ENCODE measurements around the gene SRCAP. TPM values are rescaled to one million over a fixed set of nuclear protein-coding genes. Genes with fewer than 3 reads are reported as not detected.
A peak's percentile ranks its signal among the peaks of the same experiment; 100 is the strongest.

SRCAP gene
- polyA plus RNA-seq, 1 of the 3 experiments (the other 2 are of a cell fraction), result 5.6 TPM

DNA sequence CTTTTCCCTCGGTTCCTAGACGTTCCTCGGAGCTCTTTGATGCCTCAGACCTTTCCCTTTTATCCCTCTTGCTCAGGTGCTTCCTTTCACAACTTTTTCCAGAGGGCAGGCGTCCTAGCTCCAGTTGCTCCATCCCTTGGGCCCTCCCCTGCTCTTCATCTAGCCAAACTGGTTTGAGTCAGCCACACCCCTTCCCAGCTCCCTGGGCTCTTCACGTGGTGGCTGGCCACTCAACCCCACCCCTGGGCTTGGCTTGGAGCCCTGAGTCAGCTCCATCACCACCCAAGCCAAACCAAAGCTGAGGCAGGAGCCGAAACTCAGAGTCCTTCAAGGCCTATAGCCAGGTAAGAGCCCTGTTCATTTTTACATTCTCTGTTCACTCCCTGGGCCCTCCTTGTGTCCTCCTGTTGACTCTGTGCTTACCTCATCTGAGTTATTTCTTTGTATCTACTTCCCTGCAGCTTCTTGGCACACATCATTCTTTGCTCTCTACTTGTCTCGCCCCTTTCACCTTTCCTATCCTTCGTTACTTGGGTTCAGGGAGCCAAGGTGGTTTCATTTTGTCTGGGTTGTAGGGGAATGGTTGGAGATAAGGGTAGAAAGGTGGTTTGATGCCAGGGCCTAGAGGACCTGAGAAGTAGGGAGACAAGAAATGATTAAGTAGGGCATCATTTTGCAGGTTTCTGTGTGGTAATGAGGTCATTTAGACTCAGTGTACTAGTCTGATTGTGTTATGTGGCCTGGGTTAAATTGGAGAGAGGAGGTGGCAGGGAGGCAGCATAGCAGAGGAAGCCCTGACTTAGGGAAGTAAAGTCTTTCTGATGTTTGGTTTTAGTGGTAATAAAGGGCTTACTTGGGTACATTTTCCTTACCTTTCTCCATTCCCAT is 41.6 kb downstream of the SRCAP start:
- peak overlapping the region in 1 of 2 experiments; percentile 21; a peak in 1 of 4 replicates for H3K4me3 ChIP-seq (ENCODE audit: low read depth in 2 of 2, low read length in 1 of 2)
- no peaks in the 10 kb centered on the region for H3K9me2 ChIP-seq
- peak overlapping the region; percentile 53 for H3K4me2 ChIP-seq
- peaks cover 19 to 62% of the 10 kb centered on the region in 2 experiments for H3K36me3 ChIP-seq (replicated peaks in 1 of 2; ENCODE audit: control insufficient read depth in 1 of 2, insufficient read depth in 2 of 2, low read length in 1 of 2)
- H4K20me1 ChIP-seq (ENCODE audit: insufficient read depth), result 0 out of 2 replicates have a peak, but pooled peaks cover 7% of the 10 kb centered on the region
- TF ChIP-seq YY1 (IDR thresholded peaks at IDR 0.05; ENCODE audit: low read depth) (no peak), RAD21 (IDR thresholded peaks at IDR 0.05; ENCODE audit: low read length) (no peak), ELF1 (IDR thresholded peaks at IDR 0.05) (no peak), SIN3A (IDR thresholded peaks at IDR 0.05; ENCODE audit: borderline replicate concordance, low read depth, low read length) (no peak), EP300 (IDR thresholded peaks at IDR 0.05; ENCODE audit: borderline replicate concordance in 1 of 2, low read depth in 1 of 2, low read length in 1 of 2) (no peak), NFIC (IDR thresholded peaks at IDR 0.05; ENCODE audit: borderline replicate concordance) (no peak)
- TF ChIP-seq, protein P1, sequence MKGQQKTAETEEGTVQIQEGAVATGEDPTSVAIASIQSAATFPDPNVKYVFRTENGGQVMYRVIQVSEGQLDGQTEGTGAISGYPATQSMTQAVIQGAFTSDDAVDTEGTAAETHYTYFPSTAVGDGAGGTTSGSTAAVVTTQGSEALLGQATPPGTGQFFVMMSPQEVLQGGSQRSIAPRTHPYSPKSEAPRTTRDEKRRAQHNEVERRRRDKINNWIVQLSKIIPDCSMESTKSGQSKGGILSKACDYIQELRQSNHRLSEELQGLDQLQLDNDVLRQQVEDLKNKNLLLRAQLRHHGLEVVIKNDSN (IDR thresholded peaks at IDR 0.05; ENCODE audit: borderline replicate concordance, low read depth), result peak; percentile 43; the same call in 1 of the 2 replicates
- TF ChIP-seq, protein P2, sequence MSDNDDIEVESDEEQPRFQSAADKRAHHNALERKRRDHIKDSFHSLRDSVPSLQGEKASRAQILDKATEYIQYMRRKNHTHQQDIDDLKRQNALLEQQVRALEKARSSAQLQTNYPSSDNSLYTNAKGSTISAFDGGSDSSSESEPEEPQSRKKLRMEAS (IDR thresholded peaks at IDR 0.05; ENCODE audit: low read depth), result 0 out of 2 replicates have a peak, but pooled peaks have one; percentile 39
- whole genome bisulfite sequencing (ENCODE audit: low lambda C conversion rate), result 68% methylated on average over 8 of the region's 8 CpGs
- H2AFZ ChIP-seq (ENCODE audit: low read depth), result no peak overlapping the region
- H3K9ac ChIP-seq, result peak overlapping the region; percentile 48
- peaks cover 36% of the 10 kb centered on the region for H3F3A ChIP-seq (replicated peaks; ENCODE audit: insufficient read depth)
- ChIA-PET POLR2A (no interaction called here), CTCF (interaction anchor here (0.6 to 1.0 kb wide), 2 partner anchors 35 to 244 kb away, joined by 3 read pairs; partner anchors contain the start of gene HSD3B7)
- no peaks in the 10 kb centered on the region for H3K9me3 ChIP-seq
- H3K79me2 ChIP-seq (ENCODE audit: insufficient read depth), result peaks cover 5% of the 10 kb centered on the region; the same call in 1 of the 2 replicates
- no peaks in the 10 kb centered on the region for H3K27me3 ChIP-seq (ENCODE audit: insufficient read depth)
- DNase-seq, result no peak
- H3K27ac ChIP-seq (ENCODE audit: low read depth in 2 of 2, low read length in 1 of 2), result peak overlapping the region; percentile 2 to 87
- peaks cover 11 to 21% of the 10 kb centered on the region in 2 experiments; a peak in 3 of 4 replicates for H3K4me1 ChIP-seq (ENCODE audit: control insufficient read depth in 1 of 2, insufficient read depth in 2 of 2, low read depth in 1 of 2, low read length in 1 of 2)

DNA sequence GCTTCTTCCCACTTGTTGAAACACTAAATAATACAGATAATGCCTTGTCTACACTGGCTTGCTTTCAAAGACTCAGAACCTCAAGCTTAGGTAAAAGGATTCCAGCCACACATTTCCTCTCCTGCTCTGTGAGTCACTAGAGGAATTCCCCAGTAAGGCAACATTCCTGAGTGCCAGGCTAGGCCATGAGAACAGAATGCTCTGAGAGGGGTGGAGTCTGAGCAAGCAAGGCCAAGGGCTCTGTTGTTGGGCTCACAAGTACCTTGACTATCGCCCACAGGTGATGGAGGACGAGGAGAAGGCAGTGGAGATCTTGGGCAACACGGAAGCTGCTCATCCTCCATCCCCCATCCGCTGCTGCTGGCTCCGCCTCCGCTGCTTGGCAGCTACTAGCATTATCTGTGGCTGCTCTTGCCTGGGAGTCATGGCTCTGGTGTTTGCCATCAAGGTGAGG is 42.5 kb downstream of the SRCAP start:
- POLR2A ChIA-PET, result no interaction called here
- DNase-seq, result no peak
- no peaks in the 10 kb centered on the region for H3K79me2 ChIP-seq (ENCODE audit: insufficient read depth)

More for the DNA sequence above, 42.5 kb downstream of the SRCAP start:
- H3K9me3 ChIP-seq, result no peaks in the 10 kb centered on the region
- peaks cover 14 to 53% of the 10 kb centered on the region in 2 experiments for H3K36me3 ChIP-seq (replicated peaks in 1 of 2; ENCODE audit: control insufficient read depth in 1 of 2, insufficient read depth in 2 of 2, low read length in 1 of 2)
- CTCF ChIA-PET, result no interaction called here
- H3K9me2 ChIP-seq, result no peaks in the 10 kb centered on the region
- WGBS (ENCODE audit: low lambda C conversion rate), result 82% methylated on average over 6 of the region's 6 CpGs
- H2AFZ ChIP-seq (ENCODE audit: low read depth), result no peak overlapping the region
- peaks cover 11 to 21% of the 10 kb centered on the region in 2 experiments; a peak in 3 of 4 replicates for H3K4me1 ChIP-seq (ENCODE audit: control insufficient read depth in 1 of 2, insufficient read depth in 2 of 2, low read depth in 1 of 2, low read length in 1 of 2)
- peak overlapping the region; percentile 48 for H3K9ac ChIP-seq
- H3K27ac ChIP-seq (ENCODE audit: low read depth in 2 of 2, low read length in 1 of 2), result peak overlapping the region; percentile 7 to 87
- peaks cover 32% of the 10 kb centered on the region for H3F3A ChIP-seq (replicated peaks; ENCODE audit: insufficient read depth)
- no peak overlapping the region for H3K4me3 ChIP-seq (ENCODE audit: low read depth in 2 of 2, low read length in 1 of 2)
- H4K20me1 ChIP-seq (ENCODE audit: insufficient read depth), result 0 out of 2 replicates have a peak, but pooled peaks cover 7% of the 10 kb centered on the region
- peak; percentile 66 for TF ChIP-seq FOSL2 (IDR thresholded peaks at IDR 0.05; ENCODE audit: borderline replicate concordance, low read depth)
- TF ChIP-seq EP300 (IDR thresholded peaks at IDR 0.05; ENCODE audit: borderline replicate concordance in 1 of 2, low read depth in 1 of 2, low read length in 1 of 2), result no peak
- TF ChIP-seq, protein P3, sequence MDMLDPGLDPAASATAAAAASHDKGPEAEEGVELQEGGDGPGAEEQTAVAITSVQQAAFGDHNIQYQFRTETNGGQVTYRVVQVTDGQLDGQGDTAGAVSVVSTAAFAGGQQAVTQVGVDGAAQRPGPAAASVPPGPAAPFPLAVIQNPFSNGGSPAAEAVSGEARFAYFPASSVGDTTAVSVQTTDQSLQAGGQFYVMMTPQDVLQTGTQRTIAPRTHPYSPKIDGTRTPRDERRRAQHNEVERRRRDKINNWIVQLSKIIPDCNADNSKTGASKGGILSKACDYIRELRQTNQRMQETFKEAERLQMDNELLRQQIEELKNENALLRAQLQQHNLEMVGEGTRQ (IDR thresholded peaks at IDR 0.05; ENCODE audit: borderline replicate concordance, low read depth, low read length), result no peak
- peak; percentile 65; the same call in 1 of the 2 replicates for TF ChIP-seq TEAD4 (IDR thresholded peaks at IDR 0.05; ENCODE audit: borderline replicate concordance, insufficient read depth)
- peak; percentile 54 for TF ChIP-seq JUND (IDR thresholded peaks at IDR 0.05)
- peak overlapping the region; percentile 53 for H3K4me2 ChIP-seq
- no peaks in the 10 kb centered on the region for H3K27me3 ChIP-seq (ENCODE audit: insufficient read depth)
